GM12891 (cell line): ENCODE measurements around the gene GNL2.

Experiments used
- POLR2A ChIP-seq: IDR thresholded peaks from 2 replicates; pipeline ENCODE4 v1.6.1; 2011; ENCODE audit warnings: low read depth, low read length, control low read depth
- POLR2AphosphoS5 ChIP-seq: IDR thresholded peaks from 2 replicates; pipeline ENCODE4 v1.6.1; 2011; ENCODE audit warnings: low read depth, low read length, control low read depth
- POU2F2 ChIP-seq: IDR thresholded peaks from 2 replicates; pipeline ENCODE4 v1.6.1; 2011; ENCODE audit warnings: low read depth, mild to moderate bottlenecking, control low read depth, low read length, moderate library complexity
- SPI1 ChIP-seq: IDR thresholded peaks from 2 replicates; pipeline ENCODE4 v1.6.1; 2011; ENCODE audit warnings: low read depth, low read length, control low read depth
- TAF1 ChIP-seq: IDR thresholded peaks from 2 replicates; pipeline ENCODE4 v1.6.1; 2011; ENCODE audit warnings: low read depth, low read length, control low read depth

DNA sequence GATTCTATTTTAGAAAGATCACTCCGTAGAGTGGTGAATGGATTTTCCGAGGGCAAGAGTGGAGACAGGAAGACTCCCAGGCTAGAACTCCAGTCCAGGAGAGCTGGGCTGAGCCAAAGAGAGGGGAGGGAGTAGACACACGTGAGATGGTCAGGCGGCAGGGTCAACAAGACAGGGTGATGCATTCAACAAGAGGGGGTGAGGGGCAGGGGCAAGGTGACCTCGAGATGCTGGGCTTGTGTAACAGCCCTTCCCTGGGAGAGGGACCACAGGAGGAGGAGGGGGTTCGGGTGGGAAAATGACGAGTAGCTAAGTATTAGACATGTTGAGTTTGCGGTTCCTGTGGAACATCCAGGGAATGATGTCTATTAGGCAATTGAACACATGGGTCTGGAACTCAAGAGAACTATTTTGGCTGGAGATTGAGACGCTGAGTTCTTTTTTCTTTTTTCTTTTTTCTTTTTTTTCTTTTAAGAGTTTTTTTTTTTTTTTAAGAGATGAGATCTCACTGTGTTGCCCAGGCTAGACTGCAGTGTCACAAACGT lies 25.7 kb upstream of the GNL2 start:
- no peak for TF ChIP-seq POLR2A
- no peak for TF ChIP-seq TAF1
- TF ChIP-seq POLR2AphosphoS5 = no peak
- TF ChIP-seq POU2F2 = no peak
- no peak for TF ChIP-seq SPI1
